Measurements from ENCODE around the gene LBHD2.
"Not testable (repeated sequence)": the region's sequence is repeated elsewhere in the genome, so short reads cannot be mapped to it uniquely, and the experiment has no call there.

Gene LBHD2

GRCh38 chr14:103084021-103084919 is at the start of gene LBHD2:
LBHD2 (plus strand) TSS chr14:103084210; CDS start chr14:103086013, 1,803 bp downstream.
- DNase-seq (ENCODE audit: insufficient read length, low spot score), result no peak
- no peak for FAIRE-seq

- DNase-seq (ENCODE audit: insufficient read length, low spot score), result no peak
- FAIRE-seq, result no peak
Measured at GRCh38 chr14:103041464-103041863, 42.5 kb upstream of the LBHD2 start.

GRCh38 chr14:103043257-103044015 is 40.6 kb upstream of the LBHD2 start:
- DNase-seq (ENCODE audit: insufficient read length, low spot score) (no peak), FAIRE-seq (no peak)

- DNase-seq (ENCODE audit: insufficient read length, low spot score) (peak; percentile 23), FAIRE-seq (peak; percentile 40)
Measured at GRCh38 chr14:103045371-103045869, 38.6 kb upstream of the LBHD2 start.

GRCh38 chr14:103047453-103047852 is 36.6 kb upstream of the LBHD2 start:
- DNase-seq (ENCODE audit: insufficient read length, low spot score), result not testable (repeated sequence)

GRCh38 chr14:103050935-103051334 is 33.1 kb upstream of the LBHD2 start:
- DNase-seq (ENCODE audit: insufficient read length, low spot score), result no peak
- no peak for FAIRE-seq

More at GRCh38 chr14:103047453-103047852, 36.6 kb upstream of the LBHD2 start:
- FAIRE-seq, result not testable (repeated sequence)

- FAIRE-seq (no peak), DNase-seq (ENCODE audit: insufficient read length, low spot score) (no peak)
Measured at GRCh38 chr14:103052407-103052806, 31.6 kb upstream of the LBHD2 start.

GRCh38 chr14:103055695-103056094 is 28.3 kb upstream of the LBHD2 start:
- no peak for FAIRE-seq
- DNase-seq (ENCODE audit: insufficient read length, low spot score), result no peak

GRCh38 chr14:103056322-103057027 is 27.5 kb upstream of the LBHD2 start:
- FAIRE-seq (no peak), DNase-seq (ENCODE audit: insufficient read length, low spot score) (no peak)

GRCh38 chr14:103057028-103057371 is 27.0 kb upstream of the LBHD2 start:
- DNase-seq (ENCODE audit: insufficient read length, low spot score) (peak; percentile 55), FAIRE-seq (no peak)

- DNase-seq (ENCODE audit: insufficient read length, low spot score), result peak; percentile 95
- FAIRE-seq, result no peak
Measured at GRCh38 chr14:103057372-103058163, 26.4 kb upstream of the LBHD2 start, which contains the start of gene CDC42BPB. CDC42BPB (minus strand) TSS chr14:103057549; CDS start chr14:103057173, 376 bp downstream.

- DNase-seq (ENCODE audit: insufficient read length, low spot score) (no peak), FAIRE-seq (no peak)
Measured at GRCh38 chr14:103058164-103059055, 25.6 kb upstream of the LBHD2 start.

- FAIRE-seq (no peak), DNase-seq (ENCODE audit: insufficient read length, low spot score) (no peak)
Measured at GRCh38 chr14:103059556-103059955, 24.5 kb upstream of the LBHD2 start.

GRCh38 chr14:103061482-103061976 is 22.5 kb upstream of the LBHD2 start:
- FAIRE-seq (no peak), DNase-seq (ENCODE audit: insufficient read length, low spot score) (no peak)

GRCh38 chr14:103064436-103064835 is 19.6 kb upstream of the LBHD2 start:
- FAIRE-seq (no peak), DNase-seq (ENCODE audit: insufficient read length, low spot score) (no peak)

GRCh38 chr14:103064978-103065377 is 19.0 kb upstream of the LBHD2 start:
- FAIRE-seq (no peak), DNase-seq (ENCODE audit: insufficient read length, low spot score) (no peak)

- FAIRE-seq, result no peak
- no peak for DNase-seq (ENCODE audit: insufficient read length, low spot score)
Measured at GRCh38 chr14:103065861-103066260, 18.1 kb upstream of the LBHD2 start.

GRCh38 chr14:103066399-103066798 is 17.6 kb upstream of the LBHD2 start:
- no peak for DNase-seq (ENCODE audit: insufficient read length, low spot score)
- no peak for FAIRE-seq
